OCI-LY1 (cell line): ENCODE measurements around the gene RAD51B.

Experiments
- H2AFZ ChIP-seq: fragments of 200-600 bp; sonication (generic), shearing (Covaris generic); 2 replicates; pipeline ENCODE4 v1.6.0; 2014; ENCODE audit warnings: antibody characterized with exemption, mild to moderate bottlenecking, low read length
- H3F3A ChIP-seq: fragments of 200-600 bp; sonication (generic), shearing (Covaris generic); 2 replicates; pipeline ENCODE4 v1.6.0; 2014; ENCODE audit warnings: mild to moderate bottlenecking, antibody characterized with exemption, low read length, moderate library complexity; ENCODE audit not compliant: insufficient read depth
- H3K27ac ChIP-seq: fragments of 200-600 bp; sonication (generic); 2 replicates; pipeline ENCODE4 v1.5.1; 2014; ENCODE audit warnings: low read length, mixed run types, mild to moderate bottlenecking, low read depth; ENCODE audit not compliant: poor library complexity, severe bottlenecking
- H3K27me3 ChIP-seq: fragments of 200-600 bp; sonication (generic); 2 replicates; pipeline ENCODE4 v1.6.0; 2014; ENCODE audit warnings: antibody characterized with exemption, mild to moderate bottlenecking, low read length, moderate library complexity; ENCODE audit not compliant: insufficient read depth
- H3K36me3 ChIP-seq: fragments of 200-600 bp; sonication (generic); 2 replicates; pipeline ENCODE4 v1.6.1; 2014; ENCODE audit warnings: mild to moderate bottlenecking, antibody characterized with exemption, low read length, moderate library complexity, mixed read lengths; ENCODE audit not compliant: insufficient read depth
- H3K4me1 ChIP-seq: fragments of 200-600 bp; sonication (generic); 2 replicates; pipeline ENCODE4 v1.5.1; 2014; ENCODE audit warnings: mild to moderate bottlenecking, low read length, moderate library complexity; ENCODE audit not compliant: insufficient read depth, severe bottlenecking
- H3K4me2 ChIP-seq: fragments of 200-600 bp; sonication (generic), shearing (Covaris generic); 2 replicates; pipeline ENCODE4 v1.6.1; 2014; ENCODE audit warnings: low read length
- H3K4me3 ChIP-seq: fragments of 200-600 bp; sonication (generic); 2 replicates; pipeline ENCODE4 v1.5.1; 2014; ENCODE audit warnings: low read length, low read depth, mild to moderate bottlenecking, mixed read lengths; ENCODE audit not compliant: poor library complexity, severe bottlenecking
- H3K79me2 ChIP-seq: fragments of 200-600 bp; shearing (Covaris generic); 2 replicates; pipeline ENCODE4 v1.6.1; 2016; ENCODE audit warnings: mixed run types, low read length, mixed read lengths; ENCODE audit not compliant: insufficient read depth
- H3K9ac ChIP-seq: fragments of 200-600 bp; sonication (generic), shearing (Covaris generic); 2 replicates; pipeline ENCODE4 v1.6.1; 2014; ENCODE audit warnings: mild to moderate bottlenecking, low read length, mixed read lengths
- H3K9me2 ChIP-seq: fragments of 200-600 bp; sonication (generic), shearing (Covaris generic); 2 replicates; pipeline ENCODE4 v1.6.1; 2014; ENCODE audit warnings: low read depth, mild to moderate bottlenecking, low read length, mixed read lengths
- H3K9me3 ChIP-seq: fragments of 200-600 bp; shearing (Covaris generic); 2 replicates; pipeline ENCODE4 v1.6.1; 2014; ENCODE audit warnings: low read length, mixed read lengths
- H4K20me1 ChIP-seq: fragments of 200-600 bp; sonication (generic), shearing (Covaris generic); 2 replicates; pipeline ENCODE4 v1.6.0; 2016; ENCODE audit warnings: mild to moderate bottlenecking, low read length; ENCODE audit not compliant: insufficient read depth
- EZH2 ChIP-seq: fragments of 200-600 bp; sonication (generic), shearing (Covaris generic); IDR thresholded peaks from 2 replicates; pipeline ENCODE4 v1.8.0; 2017; ENCODE audit warnings: borderline replicate concordance, mixed run types, mild to moderate bottlenecking, antibody characterized with exemption, low read length, moderate library complexity, mixed read lengths
- TF ChIP-seq, protein P1 (sequence below): fragments of 200-600 bp; sonication (generic), shearing (Covaris generic); IDR thresholded peaks from 2 replicates; pipeline ENCODE4 v1.5.1; 2017; ENCODE audit warnings: mild to moderate bottlenecking, antibody characterized with exemption, low read length, moderate library complexity, mixed read lengths

Gene RAD51B

DNA sequence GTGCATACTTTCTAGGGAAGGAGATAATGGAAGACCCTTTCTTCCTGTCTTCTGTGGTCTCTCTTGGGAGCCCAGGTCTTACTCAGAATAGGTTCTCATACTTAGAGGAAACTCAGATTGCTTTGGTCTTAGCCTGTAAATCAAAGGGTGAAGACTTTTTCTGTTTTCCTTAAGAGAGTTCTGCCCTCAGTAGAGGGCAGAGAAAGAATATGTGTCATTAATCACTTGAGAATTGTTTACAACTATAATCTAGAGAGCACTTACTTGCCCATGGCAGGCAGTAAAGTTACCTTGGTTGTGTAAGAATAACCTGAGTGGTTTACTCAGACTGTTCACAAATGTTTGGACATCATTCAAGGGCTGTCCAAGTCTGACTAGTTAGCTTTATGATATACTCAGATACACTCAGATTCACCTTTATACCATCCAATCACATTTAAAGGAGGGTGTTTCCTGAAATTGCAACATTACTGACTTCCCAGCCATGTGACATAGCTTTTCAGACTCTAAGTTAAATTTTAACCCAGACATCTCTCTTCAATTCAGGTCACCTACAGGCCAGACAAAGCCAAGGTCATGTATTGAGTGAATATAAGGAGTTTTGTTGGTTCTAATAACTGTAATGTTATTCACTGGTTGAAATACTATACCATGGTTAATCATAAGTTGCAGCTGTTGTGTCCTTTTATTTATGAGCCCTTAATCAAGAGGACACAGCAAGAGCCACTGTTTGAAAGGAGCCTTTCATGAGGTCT lies 372.2 kb downstream of the RAD51B start:
- Histone ChIP-seq H4K20me1 (no peaks in the 10 kb centered on the region), H3K27ac (no peak overlapping the region), H3K4me2 (no peak overlapping the region), H3K9ac (no peak overlapping the region), H3K27me3 (no peaks in the 10 kb centered on the region), H3K9me3 (no peaks in the 10 kb centered on the region), H3F3A (no peaks in the 10 kb centered on the region), H3K4me3 (no peak overlapping the region), H2AFZ (no peak overlapping the region), H3K4me1 (no peaks in the 10 kb centered on the region), H3K36me3 (no peaks in the 10 kb centered on the region), H3K79me2 (no peaks in the 10 kb centered on the region), H3K9me2 (no peaks in the 10 kb centered on the region)
- no peak for TF ChIP-seq EZH2
- TF ChIP-seq, protein P1, sequence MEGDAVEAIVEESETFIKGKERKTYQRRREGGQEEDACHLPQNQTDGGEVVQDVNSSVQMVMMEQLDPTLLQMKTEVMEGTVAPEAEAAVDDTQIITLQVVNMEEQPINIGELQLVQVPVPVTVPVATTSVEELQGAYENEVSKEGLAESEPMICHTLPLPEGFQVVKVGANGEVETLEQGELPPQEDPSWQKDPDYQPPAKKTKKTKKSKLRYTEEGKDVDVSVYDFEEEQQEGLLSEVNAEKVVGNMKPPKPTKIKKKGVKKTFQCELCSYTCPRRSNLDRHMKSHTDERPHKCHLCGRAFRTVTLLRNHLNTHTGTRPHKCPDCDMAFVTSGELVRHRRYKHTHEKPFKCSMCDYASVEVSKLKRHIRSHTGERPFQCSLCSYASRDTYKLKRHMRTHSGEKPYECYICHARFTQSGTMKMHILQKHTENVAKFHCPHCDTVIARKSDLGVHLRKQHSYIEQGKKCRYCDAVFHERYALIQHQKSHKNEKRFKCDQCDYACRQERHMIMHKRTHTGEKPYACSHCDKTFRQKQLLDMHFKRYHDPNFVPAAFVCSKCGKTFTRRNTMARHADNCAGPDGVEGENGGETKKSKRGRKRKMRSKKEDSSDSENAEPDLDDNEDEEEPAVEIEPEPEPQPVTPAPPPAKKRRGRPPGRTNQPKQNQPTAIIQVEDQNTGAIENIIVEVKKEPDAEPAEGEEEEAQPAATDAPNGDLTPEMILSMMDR, result no peak

DNA sequence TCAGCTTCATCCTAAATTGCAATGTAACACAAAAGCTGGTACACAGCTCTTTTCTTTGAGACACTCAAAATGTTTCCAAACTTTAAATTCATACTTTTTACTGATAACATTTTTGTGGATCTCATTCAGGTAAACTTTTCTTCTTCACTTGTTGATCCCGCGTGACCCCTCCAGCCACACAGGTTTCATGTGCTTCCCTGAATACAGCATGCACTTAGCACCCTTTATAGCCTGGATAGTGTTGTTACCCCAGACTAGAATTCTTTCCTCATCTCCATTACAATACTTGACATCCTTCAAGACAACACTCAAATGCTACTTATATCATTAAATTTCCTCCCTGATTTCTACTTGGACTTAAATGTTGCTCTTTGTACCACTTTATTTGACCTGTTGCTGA lies 373.4 kb downstream of the RAD51B start:
- H3K9me3 ChIP-seq, result no peaks in the 10 kb centered on the region
- no peak overlapping the region for H3K9ac ChIP-seq
- H3K79me2 ChIP-seq, result no peaks in the 10 kb centered on the region
- H4K20me1 ChIP-seq, result no peaks in the 10 kb centered on the region
- H3K9me2 ChIP-seq, result no peaks in the 10 kb centered on the region
- no peak overlapping the region for H3K4me3 ChIP-seq
- TF ChIP-seq, protein P1, result no peak
- no peak for TF ChIP-seq EZH2
- H3K36me3 ChIP-seq, result no peaks in the 10 kb centered on the region
- no peaks in the 10 kb centered on the region for H3F3A ChIP-seq
- H3K4me1 ChIP-seq, result no peaks in the 10 kb centered on the region
- H3K27ac ChIP-seq, result no peak overlapping the region
- no peak overlapping the region for H3K4me2 ChIP-seq
- H3K27me3 ChIP-seq, result no peaks in the 10 kb centered on the region
- no peak overlapping the region for H2AFZ ChIP-seq

DNA sequence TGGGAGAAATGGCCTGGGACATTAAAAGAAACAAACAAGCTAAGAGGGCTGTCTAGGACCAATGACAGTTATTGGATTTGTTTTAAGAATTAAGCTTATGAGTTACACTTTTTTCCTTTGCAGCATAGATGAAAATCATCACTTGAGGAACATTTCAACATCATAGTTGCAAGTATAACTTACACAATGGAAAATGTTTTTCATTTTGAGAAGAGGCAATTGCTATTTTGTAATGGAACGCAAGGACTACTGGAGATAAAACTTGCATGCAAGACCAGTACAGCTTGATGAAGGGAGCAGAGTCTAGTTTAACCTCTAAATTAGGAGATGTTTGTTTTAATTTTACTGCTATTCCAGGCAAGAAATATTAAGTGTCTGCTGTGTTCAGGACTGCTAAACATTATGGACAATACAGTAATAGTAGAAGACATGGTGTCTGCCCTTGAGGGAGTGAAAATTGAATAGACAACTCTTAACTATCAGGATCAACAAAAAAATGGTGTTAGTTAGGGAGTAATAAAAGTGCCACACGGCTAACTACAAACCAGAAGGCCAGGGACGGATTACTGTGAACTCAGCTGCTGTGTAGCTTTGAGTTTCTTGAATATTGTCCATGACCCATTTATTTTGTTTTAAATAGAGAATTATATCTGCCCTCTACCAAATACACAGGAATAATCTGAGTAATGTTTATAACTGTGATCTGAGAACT lies 374.5 kb downstream of the RAD51B start:
- Histone ChIP-seq H3K79me2 (no peaks in the 10 kb centered on the region), H3K4me3 (no peak overlapping the region), H3K4me1 (no peaks in the 10 kb centered on the region), H3K9me2 (no peaks in the 10 kb centered on the region), H3K9me3 (no peaks in the 10 kb centered on the region), H3K27me3 (no peaks in the 10 kb centered on the region), H3K27ac (no peak overlapping the region), H3K4me2 (no peak overlapping the region), H2AFZ (no peak overlapping the region), H3K36me3 (no peaks in the 10 kb centered on the region), H3F3A (no peaks in the 10 kb centered on the region), H4K20me1 (no peaks in the 10 kb centered on the region), H3K9ac (no peak overlapping the region)
- TF ChIP-seq, protein P1, result no peak
- TF ChIP-seq EZH2, result no peak
